Measurements from ENCODE around the gene CEP112. TPM values are rescaled to one million over a fixed set of nuclear protein-coding genes. Genes with fewer than 3 reads are reported as not detected.

CEP112 gene
- total and polyA plus RNA-seq, 2 of the 4 experiments (the other 2 are of a cell fraction), result 2.5 to 5.6 TPM

- Histone ChIP-seq H4K91ac (ENCODE audit: insufficient read depth, low read depth, low read length) (no peak overlapping the region), H3K4me2 (ENCODE audit: low read depth, low read length) (no peak overlapping the region), H2BK15ac (ENCODE audit: low read depth, low read length) (no peak overlapping the region), H3K56ac (ENCODE audit: extremely low read depth, insufficient read depth, low read length) (no peak overlapping the region), H2BK5ac (ENCODE audit: low read depth, low read length, poor library complexity, severe bottlenecking) (no peak overlapping the region), H3K4ac (ENCODE audit: low read depth, low read length) (no peak overlapping the region), H4K8ac (ENCODE audit: low read depth in 2 of 2, low read length in 2 of 2) (no peak overlapping the region), H2BK120ac (ENCODE audit: low read depth, low read length) (no peak overlapping the region), H3K27ac (ENCODE audit: insufficient read depth, low read length) (no peak overlapping the region), H3K23ac (ENCODE audit: low read depth, low read length) (no peak overlapping the region), H3K14ac (replicated peaks; ENCODE audit: low read depth, low read length) (no peak overlapping the region), H2BK20ac (ENCODE audit: low read depth, low read length) (no peak overlapping the region), H3K79me1 (ENCODE audit: low read depth in 1 of 2, low read length in 2 of 2) (no peaks in the 10 kb centered on the region), H3K18ac (ENCODE audit: low read depth, low read length) (no peak overlapping the region), H4K5ac (ENCODE audit: low read depth, low read length) (no peak overlapping the region), H2AK9ac (replicated peaks; ENCODE audit: low read depth, low read length, poor library complexity) (no peak overlapping the region), H3K4me1 (ENCODE audit: control insufficient read depth, insufficient read depth, low read length) (peaks cover 3% of the 10 kb centered on the region; the same call in 1 of the 2 replicates), H3K9me1 (ENCODE audit: insufficient read depth, low read length) (no peaks in the 10 kb centered on the region), H3K27me3 (ENCODE audit: control insufficient read depth, insufficient read depth, low read length) (peaks cover 1% of the 10 kb centered on the region; the same call in 1 of the 2 replicates), H3K4me3 (ENCODE audit: insufficient read depth, low read depth, low read length) (no peak overlapping the region), H3K36me3 (ENCODE audit: control insufficient read depth, insufficient read depth, low read length) (no peaks in the 10 kb centered on the region), H3K9me3 (ENCODE audit: control insufficient read depth, insufficient read depth, low read length) (no peaks in the 10 kb centered on the region), H4K20me1 (ENCODE audit: insufficient read depth, low read length) (no peaks in the 10 kb centered on the region), H3K9ac (ENCODE audit: low read depth, low read length) (no peak overlapping the region), H2AK5ac (ENCODE audit: low read depth, low read length) (no peak overlapping the region), H2AFZ (replicated peaks; ENCODE audit: low read length, poor library complexity) (no peak overlapping the region)
- intact Hi-C loops (cut with micrococcal nuclease), result no loop called here
- dilution Hi-C loops (cut with HindIII; ENCODE audit: low sequenced_read_pairs, unreplicated experiment), result no loop called here
- POLR2A ChIA-PET (ENCODE audit: unreplicated experiment), result no interaction called here
- no CpG with 5 or more reads among the region's 3 CpGs for WGBS, 2 experiments (ENCODE audit: extremely low coverage in 2 of 2, insufficient read length in 1 of 2)
- in situ Hi-C loops (cut with MboI; ENCODE audit: low sequenced_read_pairs), result no loop called here
- TF ChIP-seq RAD21 (IDR thresholded peaks at IDR 0.05; ENCODE audit: low read length), result no peak
- no peak for TF ChIP-seq BHLHE40 (IDR thresholded peaks at IDR 0.05; ENCODE audit: low read depth, low read length)
- no peak for TF ChIP-seq CTCF (conservative IDR thresholded peaks at IDR 0.05; ENCODE audit: low read depth, low read length)
- TF ChIP-seq MAFK (IDR thresholded peaks at IDR 0.05; ENCODE audit: low read depth, low read length), result no peak
- TF ChIP-seq NFE2L2 (IDR thresholded peaks at IDR 0.05; ENCODE audit: low read depth, low read length), result no peak
- no peak for TF ChIP-seq CHD1 (IDR thresholded peaks at IDR 0.05; ENCODE audit: low read depth, low read length)
- TF ChIP-seq RCOR1 (IDR thresholded peaks at IDR 0.05; ENCODE audit: insufficient replicate concordance, low read length), result no peak
- TF ChIP-seq RFX5 (IDR thresholded peaks at IDR 0.05; ENCODE audit: low read depth, low read length), result no peak
- no peak for TF ChIP-seq ELK1 (IDR thresholded peaks at IDR 0.05; ENCODE audit: borderline replicate concordance, low read depth, low read length)
- no peak for TF ChIP-seq CEBPB (IDR thresholded peaks at IDR 0.05; ENCODE audit: low read depth, low read length)
- no peak for TF ChIP-seq POLR2A (IDR thresholded peaks at IDR 0.05; ENCODE audit: low read depth, low read length)
- TF ChIP-seq MXI1 (IDR thresholded peaks at IDR 0.05; ENCODE audit: borderline replicate concordance, low read depth, low read length), result no peak
- no peak for TF ChIP-seq USF2 (IDR thresholded peaks at IDR 0.05; ENCODE audit: low read depth, low read length)
- no peak for TF ChIP-seq SMC3 (IDR thresholded peaks at IDR 0.05; ENCODE audit: low read depth, low read length)
- TF ChIP-seq FOS (IDR thresholded peaks at IDR 0.05; ENCODE audit: low read depth, low read length), result no peak
- TF ChIP-seq MAZ (IDR thresholded peaks at IDR 0.05; ENCODE audit: borderline replicate concordance, low read depth, low read length), result no peak
- DNase-seq (no peak), ATAC-seq (ENCODE audit: low read depth) (no peak)
- BruUV-seq (replicated peaks), result no TSS peak
- CTCF ChIA-PET, result no interaction called here
These were observed 557.4 kb downstream of the CEP112 start for GRCh38 chr17:65634533-65634932.

Data from IMR-90 (cell line).